GF-D8 (cell line): ENCODE results near the gene ACTG1.

Experiments
- DNase-seq: peaks from one replicate; lab custom pipeline; 2025; lab: John Stamatoyannopoulos, UW

ACTG1 gene

DNA sequence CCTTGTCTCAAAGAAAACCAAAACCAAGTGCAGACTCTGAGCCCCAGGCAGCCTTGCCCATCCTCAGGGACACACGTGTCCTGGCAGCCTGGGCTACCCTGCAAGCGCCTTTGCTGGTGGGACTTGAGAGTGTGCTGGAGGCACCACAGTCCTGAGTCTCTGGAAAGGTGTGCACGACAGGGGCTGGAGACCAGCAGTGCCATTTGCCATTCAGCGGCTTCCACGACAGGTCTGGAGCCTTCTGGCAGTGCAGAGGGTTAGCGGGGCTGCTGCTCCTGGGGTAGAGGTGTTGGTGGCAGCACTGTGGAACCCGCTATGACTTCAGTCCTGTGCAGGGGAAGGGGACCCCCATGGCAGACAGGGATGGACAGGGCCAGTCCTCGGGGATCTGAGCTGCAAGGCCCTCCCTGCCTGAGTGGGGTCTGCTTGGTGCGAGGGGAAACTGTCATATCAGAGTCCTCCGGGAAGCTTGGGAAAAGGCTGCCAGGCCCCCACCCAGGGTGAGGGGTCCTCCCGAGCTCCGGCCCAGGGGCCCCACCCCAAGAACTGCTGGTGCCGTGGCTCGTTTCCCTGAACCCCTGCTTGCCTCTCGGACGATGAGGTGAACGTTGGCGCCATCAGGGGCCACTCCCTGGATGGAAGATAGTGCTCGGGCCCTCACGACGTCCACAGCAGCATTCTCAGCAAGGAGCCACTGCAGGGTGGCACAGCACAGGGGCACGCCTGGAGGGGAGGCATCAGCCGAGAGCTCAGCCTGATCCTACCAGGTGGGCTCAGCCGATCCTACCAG is 32.8 kb upstream of the ACTG1 start:
- DNase-seq, result no peak

DNA sequence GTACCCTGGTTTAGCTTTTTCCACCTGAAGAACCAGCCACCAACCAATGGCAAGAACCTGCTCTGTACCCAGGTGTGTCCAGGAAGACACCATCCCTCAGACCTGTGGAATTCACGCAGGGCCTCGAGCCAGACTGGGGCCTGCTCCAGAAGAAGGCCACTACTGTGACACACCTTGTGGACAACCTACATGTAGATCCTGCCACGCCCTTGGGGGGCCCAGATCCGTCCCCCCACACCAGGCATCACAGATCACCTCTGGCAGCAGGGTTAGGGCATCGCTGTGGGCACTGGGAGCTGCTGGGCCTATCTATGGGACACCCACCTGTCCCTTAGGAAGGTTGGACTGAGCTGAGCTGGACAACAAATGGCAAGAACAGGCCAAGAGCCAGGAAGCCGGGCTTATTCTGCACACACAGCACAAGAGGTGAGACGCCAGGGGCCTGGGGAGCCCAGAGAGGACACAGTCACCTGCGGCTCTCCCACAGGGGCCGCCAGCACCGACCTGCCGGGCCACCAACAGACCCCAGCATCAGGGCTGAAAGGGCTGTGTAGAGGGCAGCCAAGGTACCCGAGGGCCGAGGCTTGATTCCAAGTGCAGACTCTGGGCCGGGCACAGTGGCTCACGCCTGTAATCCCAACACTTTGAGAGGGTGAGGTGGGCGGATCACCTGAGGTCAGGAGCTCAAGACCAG is 31.8 kb upstream of the ACTG1 start:
- no peak for DNase-seq

DNA sequence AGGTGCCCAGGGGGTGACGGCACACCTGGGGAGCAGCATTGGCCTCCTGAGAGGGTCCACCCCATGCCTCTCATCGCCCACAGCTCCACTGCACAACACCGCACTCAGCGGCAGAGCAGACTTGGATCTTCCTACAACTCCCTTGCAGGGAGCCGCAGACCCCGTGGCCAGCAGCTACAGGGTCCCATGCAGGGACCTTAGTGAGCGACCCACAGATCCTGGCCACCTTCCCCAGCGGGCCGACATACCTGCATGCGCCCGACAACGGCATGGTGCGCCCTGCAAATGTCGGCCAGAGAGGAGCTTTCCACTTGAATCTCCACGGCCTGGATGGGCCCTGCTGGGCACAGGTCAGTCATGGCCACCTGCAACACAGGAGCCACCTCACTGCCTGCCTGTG is 31.2 kb upstream of the ACTG1 start:
- no peak for DNase-seq

DNA sequence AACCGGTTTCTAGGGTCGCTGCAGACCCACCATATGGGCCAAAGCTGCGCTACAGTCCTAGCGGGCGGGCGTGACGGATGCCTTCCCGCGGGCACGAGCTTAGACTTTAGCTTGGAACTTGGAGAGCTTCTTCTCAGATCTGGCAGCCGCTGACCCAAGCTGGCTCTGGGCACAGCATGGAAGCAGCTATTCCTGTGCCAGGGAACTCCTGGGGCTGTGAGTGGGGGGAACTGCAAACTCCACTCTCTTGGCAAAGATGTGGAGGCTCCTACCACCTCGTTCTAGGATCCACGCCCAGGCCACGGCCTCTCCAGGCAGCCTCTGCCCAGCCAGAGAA is 30.7 kb upstream of the ACTG1 start:
- no peak for DNase-seq

DNA sequence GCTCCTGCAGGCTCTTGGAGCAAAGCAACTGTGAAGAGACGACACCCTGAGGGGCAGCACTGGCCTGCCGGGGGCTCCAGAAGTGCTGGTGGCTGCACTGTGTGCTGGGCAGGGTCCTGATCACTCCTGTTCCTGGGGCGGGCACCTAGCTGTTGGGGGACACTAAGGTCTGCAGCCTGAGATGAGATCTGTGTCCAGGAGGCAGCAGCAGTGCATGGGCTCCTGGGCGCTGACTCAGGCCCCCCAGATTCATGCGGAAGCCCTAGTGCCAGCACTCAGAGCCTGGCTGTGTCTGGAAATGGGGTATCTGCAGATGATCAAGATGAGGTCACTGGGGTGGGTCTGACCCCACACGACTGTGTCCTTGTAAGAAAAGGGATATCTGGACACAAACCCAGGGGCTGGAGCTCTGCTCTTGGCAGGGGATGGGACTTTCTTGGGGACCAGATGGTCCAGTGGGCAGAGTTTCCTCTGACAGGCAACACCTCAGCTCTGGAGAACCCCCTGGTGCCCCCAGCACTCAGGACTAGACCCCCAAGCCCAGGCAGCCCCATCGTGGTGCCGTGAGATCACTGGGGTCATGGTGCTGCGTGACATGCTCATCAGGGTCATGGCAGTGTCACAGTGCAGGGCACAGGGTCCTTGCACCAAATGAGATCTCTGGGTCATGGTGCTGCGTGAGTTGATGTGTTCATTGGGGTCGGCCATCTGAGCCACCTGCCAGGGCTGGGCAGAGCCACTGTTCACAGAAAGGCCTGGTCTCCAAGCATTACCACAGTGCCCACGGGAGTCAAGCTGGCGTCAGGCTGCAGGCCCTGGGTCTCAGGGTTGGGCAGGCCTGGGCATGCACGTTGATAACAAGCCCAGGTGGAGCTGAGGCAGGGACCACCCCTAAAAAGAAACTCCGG is 30.1 kb upstream of the ACTG1 start:
- DNase-seq, result no peak

DNA sequence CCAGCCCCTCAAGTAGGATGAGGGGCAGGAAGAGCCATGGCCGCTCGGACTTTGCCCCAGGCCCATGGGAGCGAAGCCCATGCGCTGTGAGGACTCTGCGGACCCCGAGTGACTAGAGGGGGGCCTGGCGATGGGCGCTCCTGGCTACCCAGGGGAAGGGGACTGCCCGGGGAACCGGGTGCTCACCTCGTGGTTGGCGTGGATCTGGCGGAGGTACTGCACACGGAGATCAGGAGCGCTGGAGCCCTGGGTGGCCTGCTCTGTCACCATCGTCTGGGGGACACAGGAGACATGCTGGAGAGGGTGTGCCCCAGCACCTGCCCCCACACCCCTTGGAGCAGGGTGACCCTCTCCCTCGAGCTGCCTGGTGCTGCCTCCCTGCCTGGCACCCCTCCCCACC is 28.5 kb upstream of the ACTG1 start:
- DNase-seq, result no peak

DNA sequence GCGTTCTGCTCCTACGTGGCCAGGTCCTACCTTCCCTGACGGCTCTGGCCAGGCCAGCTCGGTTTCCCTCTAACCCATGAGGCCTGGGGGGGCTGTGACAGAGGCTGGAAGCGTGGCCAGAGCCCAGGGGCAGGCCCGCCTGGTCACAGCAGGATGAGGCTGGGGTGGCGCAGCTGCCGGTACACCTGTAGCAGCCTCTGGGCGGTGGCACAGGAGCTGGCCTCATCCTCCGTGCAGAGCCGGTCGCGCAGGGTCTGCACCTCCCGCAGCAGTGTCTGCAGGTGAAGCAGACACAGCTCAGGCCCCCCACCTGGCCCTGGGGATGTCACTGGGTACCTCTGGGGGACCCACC is 28.1 kb upstream of the ACTG1 start:
- no peak for DNase-seq

DNA sequence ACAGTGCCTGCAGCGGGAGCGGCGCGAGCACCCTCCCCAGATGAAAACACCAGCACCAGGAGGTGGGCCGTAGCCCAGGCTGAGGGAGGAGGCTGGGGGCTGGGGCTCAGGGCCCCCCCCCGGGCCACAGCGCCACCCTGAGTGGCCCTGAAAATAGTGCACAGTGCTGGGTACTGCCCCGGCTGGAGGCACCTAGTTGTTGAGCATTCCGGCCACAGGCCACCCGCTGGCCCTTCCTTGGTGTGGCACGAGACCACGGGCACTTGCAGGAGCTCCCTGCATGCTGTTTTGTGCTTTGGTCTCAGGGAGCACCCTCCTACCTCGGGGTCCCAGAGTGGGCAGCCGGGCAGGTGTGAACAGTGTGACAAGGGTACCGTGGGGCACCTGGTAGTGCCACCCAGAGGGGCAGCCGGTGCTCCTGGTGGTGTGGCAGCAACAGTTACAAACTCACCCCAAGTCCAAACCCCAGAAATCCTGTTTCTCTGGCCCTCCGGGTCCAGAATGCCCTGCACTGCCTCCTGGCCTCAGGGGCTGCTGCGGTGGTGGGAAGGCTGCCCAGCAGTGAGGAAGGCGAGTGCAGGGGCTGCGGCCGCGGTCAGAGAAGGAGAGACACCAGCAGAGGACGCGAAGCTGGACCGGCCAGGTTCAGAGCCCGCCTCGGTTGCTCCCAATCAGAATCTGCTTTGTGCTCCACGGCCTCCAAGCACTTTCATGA is 27.5 kb upstream of the ACTG1 start:
- DNase-seq, result no peak

DNA sequence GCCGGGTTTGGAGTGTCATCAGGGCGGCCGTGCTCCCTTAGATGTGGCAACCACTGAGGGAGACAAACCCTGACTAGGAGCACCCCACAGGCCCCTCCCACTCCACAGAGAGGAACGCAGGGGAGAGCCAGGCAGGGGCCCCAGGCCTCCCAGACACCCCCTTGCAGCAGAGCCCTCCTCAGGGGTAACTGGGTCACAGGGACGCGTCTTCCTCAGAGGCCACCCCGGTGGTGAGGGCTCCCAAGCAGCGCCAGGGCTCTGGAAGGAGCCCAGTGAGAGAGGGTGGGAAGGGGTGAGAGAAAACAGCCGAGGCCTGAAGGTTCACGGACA is 26.9 kb upstream of the ACTG1 start:
- DNase-seq, result no peak

DNA sequence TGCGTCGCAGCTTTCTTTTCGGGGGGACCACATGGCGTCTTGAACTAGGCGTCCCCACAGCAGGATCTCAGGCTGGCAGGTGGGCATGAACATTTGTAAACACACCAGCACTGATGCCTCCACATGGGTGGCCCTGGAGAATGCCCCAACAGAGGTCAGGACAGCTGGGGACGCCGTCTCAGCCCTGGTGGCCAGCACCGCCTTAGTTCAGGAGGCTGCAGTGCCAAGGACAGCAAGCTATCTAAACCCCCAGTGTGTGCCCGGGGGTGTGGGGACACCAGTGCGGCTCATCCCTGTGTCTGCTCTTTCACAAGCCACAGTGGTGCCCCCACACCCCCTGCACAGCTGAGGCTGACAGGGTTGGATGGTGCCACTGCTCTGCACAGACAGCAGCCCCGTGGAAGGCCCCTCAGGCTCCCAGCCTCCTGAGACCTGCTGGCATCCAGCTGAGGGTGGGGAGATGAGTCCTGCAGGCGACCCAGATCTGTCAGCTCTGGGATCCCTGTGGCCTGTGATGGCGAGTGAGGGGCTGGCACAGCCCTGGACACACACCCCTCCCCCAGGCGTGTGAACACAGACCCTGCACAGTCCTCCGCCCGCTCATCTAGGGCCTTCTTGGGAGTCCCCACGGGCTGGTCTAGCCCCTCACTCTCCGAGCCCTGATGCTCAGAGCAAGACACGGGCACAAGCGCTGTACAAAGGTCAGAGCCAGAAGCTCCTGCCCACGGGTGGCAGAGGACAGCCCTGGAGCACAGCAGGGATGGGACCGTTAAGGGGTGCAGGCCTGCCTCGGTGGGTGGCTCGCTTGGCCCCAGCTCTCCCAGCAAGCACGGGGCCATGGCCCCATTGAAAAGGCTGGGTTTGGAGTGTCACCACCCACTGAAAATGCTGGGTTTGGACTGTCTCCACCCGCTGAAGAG is 26.3 kb upstream of the ACTG1 start:
- no peak for DNase-seq

DNA sequence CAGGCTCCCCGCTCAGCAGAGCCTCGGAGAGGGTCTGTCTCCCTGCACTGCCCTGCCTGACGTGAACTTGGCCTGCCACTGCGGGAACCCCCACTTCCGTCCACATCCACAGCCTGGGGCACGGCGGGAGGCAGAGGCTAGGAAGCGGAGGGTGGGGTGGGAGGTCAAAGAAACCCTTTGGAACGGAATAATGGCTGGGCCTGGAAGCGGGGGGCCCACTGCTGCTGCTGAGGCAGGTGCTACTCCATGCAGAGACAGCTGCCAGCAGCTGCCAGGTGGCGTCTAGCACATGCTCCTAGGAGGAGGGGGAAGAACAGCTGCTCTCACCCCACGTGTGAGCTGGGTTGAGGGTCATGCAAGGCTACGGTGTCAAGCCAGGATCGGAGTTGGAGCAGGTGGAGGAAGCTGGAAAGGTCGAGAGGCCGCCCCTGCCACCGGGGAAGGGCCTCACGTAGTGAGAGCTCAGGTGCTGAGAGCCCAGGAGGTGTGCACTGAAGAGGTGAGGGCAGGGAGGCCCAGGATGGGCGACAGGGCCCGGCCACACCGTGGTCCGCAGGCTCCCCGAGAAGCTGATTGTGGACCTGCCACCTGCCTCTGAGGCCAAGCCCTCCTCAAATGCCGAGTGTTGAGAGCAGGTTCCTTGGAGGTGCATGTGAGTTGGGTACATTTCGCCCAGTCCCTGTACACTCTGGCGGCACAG is 25.4 kb upstream of the ACTG1 start:
- no peak for DNase-seq

DNA sequence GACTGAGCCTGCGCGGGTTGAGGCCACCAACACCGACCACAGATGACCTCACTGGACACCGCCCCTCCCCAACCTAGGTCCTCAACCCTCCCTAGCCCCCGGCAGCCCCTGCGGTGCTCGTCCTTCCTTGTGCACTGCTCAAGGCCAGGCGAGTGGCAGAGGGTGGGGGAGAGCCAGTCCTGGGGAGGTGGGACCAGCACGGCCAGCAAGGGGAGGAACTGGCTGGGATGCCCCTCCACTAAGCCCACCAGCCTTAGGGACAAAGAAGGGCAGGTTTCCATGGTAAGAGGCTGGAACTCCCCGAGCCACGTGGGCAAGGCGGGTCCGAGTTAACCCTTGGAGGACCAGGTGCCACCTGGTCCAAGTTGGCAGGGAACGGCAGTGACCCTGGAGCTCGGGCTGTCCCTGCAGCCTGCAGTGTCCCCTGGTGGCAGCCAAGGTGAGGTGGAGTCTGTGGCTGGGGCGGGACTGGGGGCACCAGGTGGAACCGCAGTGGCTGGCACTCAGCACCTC is 24.8 kb upstream of the ACTG1 start:
- no peak for DNase-seq

DNA sequence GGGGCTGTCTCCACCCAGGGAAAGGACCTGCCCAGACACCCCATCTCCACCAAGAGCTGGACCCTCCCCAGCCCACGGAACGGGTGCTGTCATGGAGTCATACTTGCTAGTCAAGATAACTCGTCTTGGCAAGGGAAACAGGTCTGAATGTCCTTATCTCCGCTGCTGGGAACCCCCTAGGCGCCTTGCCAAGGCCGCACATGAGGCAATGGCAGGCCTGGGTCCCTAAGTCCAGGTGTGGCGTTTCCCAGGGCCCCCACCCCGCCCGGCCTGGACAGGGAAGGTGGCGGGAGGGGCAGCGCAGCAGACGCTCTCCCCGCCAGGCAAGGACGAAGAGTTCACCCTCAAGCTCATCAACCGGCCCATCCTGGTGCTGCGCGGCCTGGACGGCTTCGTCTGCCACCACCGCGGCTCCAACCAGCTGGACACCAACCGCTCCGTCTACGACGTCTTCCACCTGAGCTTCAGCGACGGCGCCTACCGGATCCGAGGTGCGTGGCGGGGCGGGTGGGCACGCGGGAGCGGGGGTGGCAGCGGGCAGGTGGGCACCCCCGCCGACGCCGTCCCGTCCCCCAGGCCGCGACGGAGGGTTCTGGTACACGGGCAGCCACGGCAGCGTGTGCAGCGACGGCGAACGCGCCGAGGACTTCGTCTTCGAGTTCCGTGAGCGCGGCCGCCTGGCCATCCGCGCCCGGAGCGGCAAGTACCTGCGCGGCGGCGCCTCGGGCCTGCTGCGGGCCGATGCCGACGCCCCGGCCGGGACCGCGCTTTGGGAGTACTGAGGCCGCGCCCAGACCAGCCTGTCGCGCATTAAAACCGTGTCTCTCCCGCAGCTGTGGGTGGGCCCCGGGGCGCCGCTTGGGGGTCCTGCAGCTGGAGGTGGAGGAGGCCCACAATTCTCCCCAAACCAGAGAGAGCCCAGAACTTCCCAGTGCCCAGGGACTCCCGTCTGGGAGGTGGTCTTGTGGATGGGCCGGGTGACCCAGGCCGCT is 24.0 kb upstream of the ACTG1 start:
- DNase-seq, result no peak

DNA sequence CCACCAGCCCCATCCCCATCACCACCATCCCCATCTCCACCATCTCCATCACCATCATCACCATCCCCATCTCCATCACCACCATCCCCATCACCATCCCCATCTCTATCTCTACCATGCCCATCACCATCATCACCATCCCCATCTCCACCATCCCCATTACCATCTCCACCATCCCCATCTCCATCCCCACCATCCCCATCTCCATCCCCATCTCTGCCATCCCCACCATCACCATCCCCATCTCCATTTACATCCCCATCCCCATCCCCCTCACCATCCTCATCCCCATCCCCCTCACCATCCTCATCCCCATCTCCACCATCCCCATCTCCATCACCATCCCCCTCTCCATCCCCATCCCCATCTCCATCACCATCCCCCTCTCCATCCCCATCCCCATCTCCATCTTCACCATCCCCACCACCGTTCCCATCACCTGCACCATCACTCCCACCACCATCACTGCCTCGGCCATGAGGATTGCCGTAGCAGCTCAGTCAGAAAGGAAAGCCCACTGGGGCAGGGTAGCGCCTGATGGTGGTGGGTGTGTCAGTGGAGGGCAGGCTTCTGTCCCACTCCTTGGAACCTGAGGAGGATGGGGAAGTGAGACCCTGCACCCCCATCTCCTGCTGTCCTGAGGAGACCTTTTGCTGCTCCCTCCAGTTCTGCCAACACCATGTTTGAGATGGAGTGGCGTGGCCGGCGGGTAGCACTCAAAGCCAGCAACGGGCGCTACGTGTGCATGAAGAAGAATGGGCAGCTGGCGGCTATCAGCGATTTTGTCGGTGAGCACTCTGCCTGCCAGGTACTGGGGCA is 23.1 kb upstream of the ACTG1 start:
- no peak for DNase-seq

DNA sequence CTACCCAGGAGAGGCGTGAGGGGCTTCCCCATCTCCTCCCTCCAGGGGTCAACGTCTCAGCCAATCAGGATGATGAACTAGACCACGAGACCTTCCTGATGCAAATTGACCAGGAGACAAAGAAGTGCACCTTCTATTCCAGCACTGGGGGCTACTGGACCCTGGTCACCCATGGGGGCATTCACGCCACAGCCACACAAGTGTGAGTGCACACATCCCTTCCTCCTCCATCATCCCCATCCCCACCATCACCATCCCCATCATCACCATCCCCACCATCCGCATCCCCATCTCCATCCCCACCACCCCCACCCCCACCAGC is 22.4 kb upstream of the ACTG1 start:
- DNase-seq, result no peak

DNA sequence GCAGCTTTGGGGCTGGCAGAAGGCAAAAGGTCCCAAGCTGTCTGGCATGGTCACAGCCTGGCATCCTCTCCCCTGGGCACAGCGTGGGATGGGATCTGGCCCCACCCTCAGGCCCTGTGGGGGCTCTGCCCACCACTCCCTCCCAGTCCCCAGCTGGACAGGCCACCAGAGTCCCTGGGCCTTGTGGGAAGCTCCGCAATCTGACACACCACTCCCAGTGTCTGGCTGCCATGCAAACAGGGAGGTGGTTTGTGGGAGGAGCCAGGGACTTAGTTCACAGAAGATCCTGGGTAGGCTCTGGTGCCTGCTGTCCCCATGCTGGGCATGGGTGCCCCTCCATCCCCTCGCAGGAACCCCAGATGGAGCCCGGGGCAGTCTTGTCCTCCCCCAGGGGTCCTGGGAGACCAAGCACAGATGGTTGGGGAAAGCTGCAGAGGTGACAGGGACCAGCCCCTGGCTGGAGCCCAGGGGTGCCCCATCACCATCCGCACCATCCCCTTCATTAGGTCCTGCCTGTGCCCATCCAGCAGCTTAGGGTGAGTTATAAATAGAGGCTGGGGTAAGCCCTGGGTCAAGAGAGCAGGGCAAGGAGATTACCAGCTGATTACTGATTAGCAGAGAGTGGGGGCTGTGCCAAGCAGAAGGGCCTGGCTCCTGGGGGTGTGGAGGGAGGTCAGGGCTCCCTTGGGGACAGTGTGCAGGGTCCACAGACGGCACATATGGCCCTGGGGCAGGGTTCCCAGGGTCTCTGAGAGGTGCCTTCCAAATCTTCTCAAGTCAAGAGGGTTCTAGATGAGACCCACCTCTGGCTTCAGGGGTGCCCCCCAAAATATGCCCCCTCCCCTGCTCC is 21.8 kb upstream of the ACTG1 start:
- no peak for DNase-seq

DNA sequence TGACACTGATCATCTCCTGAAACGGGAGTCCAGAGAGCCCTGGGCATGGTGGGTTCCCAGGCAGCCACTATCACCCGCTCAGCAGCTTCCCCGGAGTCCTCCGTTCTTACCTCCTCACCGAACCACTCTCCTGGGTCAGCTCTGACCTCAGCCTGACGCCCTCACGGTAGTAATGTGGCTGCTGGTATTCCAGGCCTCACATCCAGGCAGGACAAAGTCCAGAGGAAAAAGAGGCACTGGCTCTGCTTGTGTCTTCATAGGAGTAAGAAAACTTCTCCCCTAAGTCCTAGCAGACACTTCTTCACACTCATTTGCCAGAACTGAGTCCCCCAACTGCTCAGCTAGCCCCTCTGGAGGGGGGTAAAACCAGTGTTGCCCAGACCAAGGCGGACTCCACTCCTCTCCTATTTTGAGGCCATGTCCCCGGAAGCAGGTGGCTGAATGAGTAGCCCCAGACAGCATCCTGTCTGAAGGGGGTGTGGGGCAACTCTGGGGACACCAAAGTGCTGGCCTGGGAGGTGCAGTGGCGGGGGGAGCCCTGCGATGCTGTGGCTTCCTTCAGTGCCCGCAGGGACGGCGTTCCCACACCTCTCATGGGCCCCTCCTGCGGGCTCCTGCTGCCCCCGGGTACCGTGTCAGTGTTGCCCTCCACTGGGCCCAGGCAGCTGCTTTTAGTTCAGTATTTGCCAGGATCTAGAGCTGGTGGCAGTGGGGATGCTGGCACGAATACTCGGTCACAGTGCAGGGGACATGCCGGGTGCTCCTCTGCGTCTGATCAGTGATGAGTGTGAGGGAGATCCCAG is 20.9 kb upstream of the ACTG1 start:
- no peak for DNase-seq
